Stimulated activated naive CD8-positive, alpha-beta T cell treated with anti-CD3 and anti-CD28 coated beads, Interleukin-15, Interleukin-2, amounts not matched to agents 100 ng/mL and 50 ng/mL, for 24 hours (primary cell): ENCODE results near the gene BIRC5.

Experiments used
- H3K27ac Mint-ChIP-seq: one replicate; pipeline ENCODE4 v1.8.0; 2021; ENCODE audit warnings: mild to moderate bottlenecking, mixed read lengths
- H3K27me3 Mint-ChIP-seq: one replicate; pipeline ENCODE4 v1.8.0; 2021; ENCODE audit warnings: mixed read lengths
- H3K36me3 Mint-ChIP-seq: one replicate; pipeline ENCODE4 v1.8.0; 2021; ENCODE audit warnings: low read depth, mixed read lengths
- H3K4me1 Mint-ChIP-seq: one replicate; pipeline ENCODE4 v1.8.0; 2021; ENCODE audit warnings: low read depth, mixed read lengths
- H3K4me3 Mint-ChIP-seq: one replicate; pipeline ENCODE4 v1.8.0; 2021; ENCODE audit warnings: mild to moderate bottlenecking, mixed read lengths
- H3K9me3 Mint-ChIP-seq: one replicate; pipeline ENCODE4 v1.8.0; 2021; ENCODE audit warnings: mixed read lengths

BIRC5 gene

GRCh38 chr17:78264590-78264989, 50.5 kb downstream of the BIRC5 start:
- no peaks in the 10 kb centered on the region for H3K36me3 Mint-ChIP-seq
- H3K9me3 Mint-ChIP-seq: no peaks in the 10 kb centered on the region
- H3K27ac Mint-ChIP-seq: no peak overlapping the region
- no peaks in the 10 kb centered on the region for H3K27me3 Mint-ChIP-seq
- peaks cover 16% of the 10 kb centered on the region for H3K4me1 Mint-ChIP-seq
- H3K4me3 Mint-ChIP-seq: no peak overlapping the region

DNA sequence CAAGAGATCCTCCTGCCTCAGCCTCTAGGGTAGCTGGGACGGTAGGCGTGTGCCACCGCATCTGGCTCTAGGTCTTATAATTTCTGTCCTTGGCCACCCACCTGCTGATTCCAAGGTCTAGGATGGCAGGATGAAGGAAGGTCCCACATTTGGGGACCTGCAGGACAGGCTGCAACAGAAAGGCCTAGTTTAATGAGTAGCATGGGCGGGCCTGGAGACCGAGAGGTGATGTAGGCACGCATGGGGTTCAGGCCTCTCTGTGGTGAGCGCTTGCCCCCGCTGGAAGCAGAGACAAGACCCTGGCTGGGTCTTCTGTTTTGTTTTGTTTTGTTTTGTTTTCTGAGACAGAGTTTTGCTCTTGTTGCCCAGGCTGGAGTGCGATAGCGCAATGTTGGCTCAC, 51.1 kb downstream of the BIRC5 start:
- Mint-ChIP-seq H3K9me3 (no peaks in the 10 kb centered on the region), H3K4me1 (peaks cover 15% of the 10 kb centered on the region), H3K36me3 (no peaks in the 10 kb centered on the region), H3K27ac (no peak overlapping the region), H3K27me3 (no peaks in the 10 kb centered on the region), H3K4me3 (no peak overlapping the region)

DNA sequence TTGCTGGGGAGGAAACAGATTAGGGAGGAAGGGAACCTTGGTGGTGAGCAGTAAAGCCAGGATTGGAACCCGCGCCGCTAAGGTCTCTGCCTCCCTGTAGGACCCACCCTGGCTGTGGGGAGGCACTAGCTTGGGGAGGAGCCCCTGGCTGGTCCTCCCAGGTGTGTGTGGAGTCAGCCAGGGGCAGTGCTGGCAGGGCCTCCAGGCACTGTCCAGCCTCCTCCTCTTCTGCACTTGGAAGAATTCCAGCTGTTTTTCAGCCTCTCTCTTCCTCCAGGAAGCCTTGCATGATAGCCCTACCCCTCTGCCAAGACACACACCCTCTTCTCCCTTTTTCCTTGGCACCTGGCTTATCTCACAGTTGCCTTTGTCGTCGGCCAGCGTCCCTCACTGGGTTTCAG, 52.2 kb downstream of the BIRC5 start:
- peaks cover 24% of the 10 kb centered on the region for H3K4me1 Mint-ChIP-seq
- H3K27ac Mint-ChIP-seq: no peak overlapping the region
- H3K27me3 Mint-ChIP-seq: no peaks in the 10 kb centered on the region
- no peaks in the 10 kb centered on the region for H3K9me3 Mint-ChIP-seq
- no peaks in the 10 kb centered on the region for H3K36me3 Mint-ChIP-seq
- H3K4me3 Mint-ChIP-seq: no peak overlapping the region

GRCh38 chr17:78266771-78267170, 52.7 kb downstream of the BIRC5 start:
- no peaks in the 10 kb centered on the region for H3K9me3 Mint-ChIP-seq
- no peaks in the 10 kb centered on the region for H3K36me3 Mint-ChIP-seq
- H3K4me3 Mint-ChIP-seq: no peak overlapping the region
- H3K27me3 Mint-ChIP-seq: no peaks in the 10 kb centered on the region
- H3K4me1 Mint-ChIP-seq: peaks cover 26% of the 10 kb centered on the region
- H3K27ac Mint-ChIP-seq: no peak overlapping the region

DNA sequence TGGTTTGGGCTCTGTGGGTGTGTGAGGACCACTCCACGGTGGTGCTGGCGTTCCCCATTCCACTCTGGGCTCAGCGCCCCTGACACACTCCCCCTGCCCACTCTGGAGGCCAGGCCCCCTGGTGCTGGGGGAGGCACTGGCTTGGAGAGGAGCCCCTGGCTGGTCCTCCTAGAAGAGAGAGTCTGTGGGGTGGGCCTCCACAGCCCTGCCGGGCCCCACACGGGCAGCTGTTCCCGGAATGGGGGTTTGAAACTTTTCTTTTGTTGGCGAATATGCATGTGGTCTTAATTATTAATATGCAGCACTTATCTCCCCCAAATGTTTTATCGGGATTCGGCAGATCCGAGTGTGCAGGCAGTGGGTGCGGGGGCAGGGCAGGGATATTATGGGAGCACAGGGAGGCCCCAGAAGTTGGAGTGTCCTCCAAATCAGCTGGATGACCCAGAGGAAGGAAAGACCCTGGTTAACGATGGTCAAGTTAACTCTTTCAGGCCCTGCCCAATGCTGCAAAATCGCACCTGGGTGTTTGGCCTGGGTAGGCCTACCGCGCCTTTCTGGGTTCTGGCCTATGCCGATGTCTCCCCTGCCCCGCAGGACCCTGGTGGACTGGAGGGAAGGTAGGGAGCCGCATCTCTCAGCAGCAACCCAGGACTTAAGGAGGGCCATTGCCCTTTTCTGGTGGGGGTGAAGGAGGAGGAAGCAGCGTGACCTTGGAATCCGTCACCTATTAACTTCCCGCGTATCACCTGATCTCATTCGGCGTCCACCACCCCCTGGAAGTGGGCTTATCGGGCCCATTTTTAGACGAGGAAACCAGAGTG, 53.4 kb downstream of the BIRC5 start:
- Mint-ChIP-seq H3K4me1 (peaks cover 29% of the 10 kb centered on the region), H3K4me3 (no peak overlapping the region), H3K27ac (no peak overlapping the region), H3K9me3 (no peaks in the 10 kb centered on the region), H3K27me3 (no peaks in the 10 kb centered on the region), H3K36me3 (no peaks in the 10 kb centered on the region)

GRCh38 chr17:78268191-78268874, 54.3 kb downstream of the BIRC5 start:
- Mint-ChIP-seq H3K9me3 (no peaks in the 10 kb centered on the region), H3K27me3 (no peaks in the 10 kb centered on the region)

DNA sequence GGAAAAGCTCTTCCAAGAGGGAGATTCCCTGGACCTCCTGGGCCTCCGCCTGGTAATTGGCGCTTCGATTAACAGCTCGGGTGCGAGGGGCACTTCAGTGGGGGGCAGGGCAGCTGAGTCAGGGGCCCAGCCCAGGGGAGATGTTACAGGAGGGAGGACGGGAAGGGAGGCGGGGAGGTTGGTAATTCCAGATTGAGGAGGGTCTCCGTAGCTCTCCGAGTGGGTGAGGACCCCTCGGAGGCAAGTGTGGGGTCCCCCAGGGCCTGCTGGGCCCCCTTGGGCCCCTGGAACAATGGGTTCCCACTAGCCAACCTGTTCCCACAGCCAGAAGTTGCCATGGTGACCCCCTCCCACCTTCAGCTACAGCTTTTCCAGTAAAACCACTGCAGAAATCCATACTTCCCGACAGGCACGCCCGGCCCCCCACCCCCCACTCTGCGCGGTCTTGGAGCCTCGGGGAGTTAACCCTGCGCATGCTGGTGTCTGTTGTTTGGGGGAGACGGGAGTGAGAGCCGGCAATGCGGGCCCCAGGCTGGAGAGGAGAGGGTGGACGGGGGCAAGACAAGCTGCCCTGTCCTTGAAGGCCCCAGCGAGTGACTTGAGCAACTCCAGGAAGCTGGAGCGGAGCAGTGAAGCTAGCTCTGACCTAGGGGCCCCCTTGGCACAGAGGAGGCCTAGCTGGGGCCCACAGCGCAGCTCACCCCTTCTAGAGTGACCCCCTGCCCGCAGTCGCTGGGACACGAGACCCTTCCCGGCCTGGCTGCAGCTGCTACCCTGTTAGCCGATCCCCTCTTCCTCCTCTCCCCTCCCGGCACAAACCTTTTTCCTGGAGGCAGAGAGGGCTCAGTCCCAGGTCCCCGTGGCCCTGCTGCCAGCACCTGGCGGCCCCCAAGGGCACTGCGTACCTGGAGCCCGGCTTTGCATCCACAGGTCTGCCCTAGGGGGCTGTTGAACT, 55.2 kb downstream of the BIRC5 start:
- H3K4me1 Mint-ChIP-seq: peaks cover 25% of the 10 kb centered on the region
- H3K27ac Mint-ChIP-seq: no peak overlapping the region
- no peaks in the 10 kb centered on the region for H3K36me3 Mint-ChIP-seq
- no peaks in the 10 kb centered on the region for H3K27me3 Mint-ChIP-seq
- H3K4me3 Mint-ChIP-seq: no peak overlapping the region
- no peaks in the 10 kb centered on the region for H3K9me3 Mint-ChIP-seq

More at GRCh38 chr17:78268191-78268874, 54.3 kb downstream of the BIRC5 start:
- no peaks in the 10 kb centered on the region for H3K36me3 Mint-ChIP-seq
- H3K27ac Mint-ChIP-seq: no peak overlapping the region
- peaks cover 25% of the 10 kb centered on the region for H3K4me1 Mint-ChIP-seq
- H3K4me3 Mint-ChIP-seq: no peak overlapping the region

GRCh38 chr17:78269955-78270381, 55.9 kb downstream of the BIRC5 start:
- H3K4me1 Mint-ChIP-seq: peaks cover 25% of the 10 kb centered on the region
- no peak overlapping the region for H3K4me3 Mint-ChIP-seq
- no peaks in the 10 kb centered on the region for H3K27me3 Mint-ChIP-seq
- H3K9me3 Mint-ChIP-seq: no peaks in the 10 kb centered on the region
- H3K36me3 Mint-ChIP-seq: no peaks in the 10 kb centered on the region
- H3K27ac Mint-ChIP-seq: no peak overlapping the region

DNA sequence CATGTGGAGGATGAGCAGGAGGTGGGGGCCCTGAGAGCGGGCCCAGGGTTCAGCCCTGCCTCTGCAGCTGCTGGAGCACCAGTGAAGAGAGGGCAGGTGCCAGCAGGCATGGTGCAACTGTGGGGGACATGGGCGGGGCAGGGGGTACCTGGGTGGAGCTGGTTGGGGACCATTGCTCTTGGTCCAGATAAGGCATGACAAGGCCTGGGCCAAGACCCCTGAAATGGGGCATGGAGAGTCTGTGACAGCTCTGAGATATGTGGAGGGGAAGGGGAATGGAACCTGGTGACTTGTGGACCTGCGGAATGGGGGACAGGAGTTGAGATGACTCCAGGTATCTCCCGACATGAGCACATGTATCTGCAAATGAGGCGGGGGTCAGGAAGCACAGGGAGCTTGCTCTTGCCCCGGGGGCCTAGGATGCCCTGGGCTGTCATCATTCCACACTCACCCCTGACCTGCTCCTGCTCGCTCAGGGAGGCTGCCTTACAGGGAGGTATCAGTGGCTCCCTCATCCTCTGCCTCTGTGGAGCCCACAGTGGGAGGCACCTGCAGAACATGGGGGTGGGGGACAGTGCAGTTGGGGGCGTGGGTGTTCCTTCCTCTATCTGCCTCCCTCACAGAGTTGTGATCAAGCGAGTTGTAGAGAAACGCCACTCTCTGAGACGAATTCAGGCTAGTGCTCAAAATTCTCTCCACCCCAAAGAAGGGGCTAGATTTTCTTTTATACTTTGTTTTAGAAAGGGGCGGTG, 57.5 kb downstream of the BIRC5 start:
- Mint-ChIP-seq H3K4me3 (no peak overlapping the region), H3K27ac (no peak overlapping the region)

GRCh38 chr17:78272181-78272913, 58.3 kb downstream of the BIRC5 start:
- no peak overlapping the region for H3K4me3 Mint-ChIP-seq
- H3K27me3 Mint-ChIP-seq: no peaks in the 10 kb centered on the region
- H3K4me1 Mint-ChIP-seq: peaks cover 25% of the 10 kb centered on the region
- no peaks in the 10 kb centered on the region for H3K9me3 Mint-ChIP-seq
- H3K36me3 Mint-ChIP-seq: no peaks in the 10 kb centered on the region
- no peak overlapping the region for H3K27ac Mint-ChIP-seq

More for the DNA sequence above, 57.5 kb downstream of the BIRC5 start:
- H3K36me3 Mint-ChIP-seq: no peaks in the 10 kb centered on the region
- no peaks in the 10 kb centered on the region for H3K27me3 Mint-ChIP-seq
- no peaks in the 10 kb centered on the region for H3K9me3 Mint-ChIP-seq
- peaks cover 25% of the 10 kb centered on the region for H3K4me1 Mint-ChIP-seq

DNA sequence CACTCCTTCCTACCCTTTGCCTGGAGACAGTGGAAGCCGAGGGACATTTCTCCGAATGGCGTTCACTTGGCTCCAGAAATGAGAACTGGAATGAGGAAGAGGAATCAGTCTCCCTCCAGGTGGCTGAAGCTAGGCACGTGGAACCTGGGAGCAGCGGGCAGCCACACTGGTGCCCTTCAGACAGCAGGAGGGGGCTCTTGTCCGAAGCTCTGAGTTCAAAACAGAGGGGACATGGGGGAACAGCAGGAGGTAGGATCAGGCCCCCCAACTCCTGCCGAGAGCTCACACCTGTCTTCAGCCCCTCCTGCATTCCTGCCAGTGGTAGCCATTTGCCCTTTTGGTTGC, 58.8 kb downstream of the BIRC5 start:
- H3K4me3 Mint-ChIP-seq: no peak overlapping the region

DNA sequence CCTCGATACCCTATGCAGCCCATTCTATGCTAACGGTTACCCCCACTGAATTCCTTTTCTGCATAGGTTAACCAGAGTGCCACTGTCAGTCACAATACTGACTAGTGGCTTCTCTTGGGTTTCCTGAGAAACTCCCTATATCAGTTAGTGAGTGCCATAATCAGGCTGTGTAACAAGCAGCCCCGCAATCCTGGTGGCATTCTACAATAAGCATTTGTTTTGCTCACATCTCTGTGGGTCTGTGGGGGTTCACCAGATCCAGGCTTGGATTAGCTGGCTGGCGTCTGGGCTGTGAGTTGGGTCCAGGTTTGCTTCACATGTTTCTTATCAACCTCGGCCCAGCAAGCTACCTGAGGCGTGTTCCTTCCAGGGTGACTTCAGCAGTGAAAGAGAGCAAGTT, 59.8 kb downstream of the BIRC5 start:
- Mint-ChIP-seq H3K36me3 (no peaks in the 10 kb centered on the region), H3K4me1 (peaks cover 25% of the 10 kb centered on the region), H3K27me3 (no peaks in the 10 kb centered on the region), H3K27ac (no peak overlapping the region), H3K9me3 (no peaks in the 10 kb centered on the region), H3K4me3 (no peak overlapping the region)

More for the DNA sequence above, 58.8 kb downstream of the BIRC5 start:
- Mint-ChIP-seq H3K4me1 (peaks cover 25% of the 10 kb centered on the region), H3K36me3 (no peaks in the 10 kb centered on the region), H3K27me3 (no peaks in the 10 kb centered on the region), H3K9me3 (no peaks in the 10 kb centered on the region), H3K27ac (no peak overlapping the region)
